GM23338 (cell line): ENCODE data around the gene AMPD2. TPM values are rescaled to one million over a fixed set of nuclear protein-coding genes. Genes with fewer than 3 reads are reported as not detected.

Experiments used
- ATAC-seq: fragments of 200-7000 bp; cut with Tn5 transposase; 3 replicates; pipeline ENCODE4 v1.9.1; 2020
- DNase-seq: peaks from one replicate; pipeline ENCODE4 v3.0.0-alpha.2; 2015; ENCODE audit warnings: low spot score
- H2AFZ ChIP-seq: fragments of 200-600 bp; sonication (generic); 2 replicates; pipeline ENCODE4 v1.8.0; 2016; ENCODE audit warnings: antibody characterized with exemption, mild to moderate bottlenecking, moderate library complexity
- H3F3A ChIP-seq: fragments of 200-600 bp; sonication (generic); replicated peaks from 2 replicates; pipeline ENCODE4 v1.8.0; 2017; ENCODE audit warnings: antibody characterized with exemption, mixed run types, low read depth
- H3K27ac ChIP-seq: fragments of 200-600 bp; sonication (generic); 2 replicates; pipeline ENCODE4 v1.6.1; 2016; ENCODE audit warnings: low read depth
- H3K27me3 ChIP-seq: fragments of 200-600 bp; sonication (generic); 2 replicates; pipeline ENCODE4 v1.8.0; 2016; ENCODE audit warnings: mild to moderate bottlenecking, mixed run types, moderate library complexity; ENCODE audit not compliant: insufficient read depth
- H3K36me3 ChIP-seq: fragments of 200-600 bp; sonication (generic); 2 replicates; pipeline ENCODE4 v1.8.0; 2016; ENCODE audit warnings: mild to moderate bottlenecking; ENCODE audit not compliant: insufficient read depth
- H3K4me1 ChIP-seq: fragments of 200-600 bp; sonication (generic); 2 replicates; pipeline ENCODE4 v1.8.0; 2016; ENCODE audit warnings: mild to moderate bottlenecking, moderate library complexity; ENCODE audit not compliant: insufficient read depth
- H3K4me2 ChIP-seq: fragments of 200-600 bp; sonication (generic); 2 replicates; pipeline ENCODE4 v1.7.1; 2017; ENCODE audit warnings: mixed run types
- H3K4me3 ChIP-seq: fragments of 200-600 bp; sonication (generic); 2 replicates; pipeline ENCODE4 v1.6.1; 2016; ENCODE audit warnings: mixed run types
- H3K79me2 ChIP-seq: fragments of 200-600 bp; sonication (generic); replicated peaks from 2 replicates; pipeline ENCODE4 v1.8.0; 2017; ENCODE audit warnings: mild to moderate bottlenecking; ENCODE audit not compliant: insufficient read depth
- H3K9me2 ChIP-seq: fragments of 200-600 bp; sonication (generic); 2 replicates; pipeline ENCODE4 v1.8.0; 2017; ENCODE audit not compliant: insufficient read depth
- H4K20me1 ChIP-seq: fragments of 200-600 bp; sonication (generic); replicated peaks from 2 replicates; pipeline ENCODE4 v1.8.0; 2017; ENCODE audit warnings: mild to moderate bottlenecking; ENCODE audit not compliant: insufficient read depth
- H3K27ac Mint-ChIP-seq: 2 replicates; pipeline ENCODE4 v1.8.0; 2020; ENCODE audit warnings: inconsistent platforms, mild to moderate bottlenecking, moderate library complexity, mixed read lengths
- H3K27me3 Mint-ChIP-seq: 3 replicates; pipeline ENCODE4 v1.8.0; 2022; ENCODE audit warnings: low read depth, mild to moderate bottlenecking, moderate library complexity, mixed read lengths, inconsistent platforms; ENCODE audit not compliant: insufficient read depth, poor library complexity
- H3K36me3 Mint-ChIP-seq: 3 replicates; pipeline ENCODE4 v1.8.0; 2021; ENCODE audit warnings: low read depth, mild to moderate bottlenecking, inconsistent platforms, moderate library complexity, mixed read lengths
- H3K4me1 Mint-ChIP-seq: 3 replicates; pipeline ENCODE4 v1.8.0; 2020; ENCODE audit warnings: mild to moderate bottlenecking, inconsistent platforms, mixed read lengths
- H3K4me3 Mint-ChIP-seq: 3 replicates; pipeline ENCODE4 v1.8.0; 2021; ENCODE audit warnings: moderate library complexity, mild to moderate bottlenecking, inconsistent platforms, mixed read lengths
- H3K9me3 Mint-ChIP-seq: 3 replicates; pipeline ENCODE4 v1.8.0; 2020; ENCODE audit warnings: moderate library complexity, mild to moderate bottlenecking, inconsistent platforms, mixed read lengths
- CREB1 ChIP-seq: fragments of 250-450 bp; sonication (Bioruptor Pico); IDR thresholded peaks from 2 replicates; pipeline ENCODE4 v1.5.0; 2020; ENCODE audit warnings: low read depth, mild to moderate bottlenecking, moderate library complexity
- EZH2 ChIP-seq: fragments of 200-600 bp; sonication (generic); IDR thresholded peaks from one replicate; pipeline ENCODE4 v1.8.0; 2017; ENCODE audit warnings: antibody characterized with exemption, mild to moderate bottlenecking, low read depth; ENCODE audit not compliant: unreplicated experiment
- EZH2phosphoT487 ChIP-seq: fragments of 200-600 bp; sonication (generic); IDR thresholded peaks from one replicate; pipeline ENCODE4 v1.8.1; 2018; ENCODE audit warnings: antibody characterized with exemption; ENCODE audit not compliant: unreplicated experiment
- JUNB ChIP-seq: IDR thresholded peaks from one replicate; pipeline ENCODE4 v1.6.1; 2016; ENCODE audit warnings: antibody characterized with exemption; ENCODE audit not compliant: unreplicated experiment
- NANOG ChIP-seq: IDR thresholded peaks from 2 replicates; pipeline ENCODE4 v1.6.1; 2016; ENCODE audit warnings: antibody characterized with exemption, borderline replicate concordance
- POLR2AphosphoS5 ChIP-seq: IDR thresholded peaks from 2 replicates; pipeline ENCODE4 v1.6.1; 2016; ENCODE audit warnings: antibody characterized with exemption, low read depth
- STAT1 ChIP-seq: IDR thresholded peaks from one replicate; pipeline ENCODE4 v1.6.1; 2016; ENCODE audit warnings: antibody characterized with exemption; ENCODE audit not compliant: unreplicated experiment
- ZNF114 ChIP-seq: fragments of 250-450 bp; sonication (Bioruptor Pico); IDR thresholded peaks from 2 replicates; pipeline ENCODE4 v1.5.0; 2020; ENCODE audit warnings: mild to moderate bottlenecking, moderate library complexity
- ZNF331 ChIP-seq: fragments of 250-450 bp; sonication (Bioruptor Pico); IDR thresholded peaks from 2 replicates; pipeline ENCODE4 v1.5.0; 2020; ENCODE audit warnings: low read depth, mild to moderate bottlenecking, moderate library complexity
- polyA plus RNA-seq: library from polyadenylated mRNA; unstranded; fragments of >200 nt; fragmentation: Nextera tagmentation; extraction: Ambion mirVana; gene quantifications from 2 replicates; pipeline ENCODE4 v1.2.1, GENCODE V29; 2016
- total RNA-seq: library from RNA; depleted of rRNA; stranded (reverse); fragments of >200 nt; shearing (Covaris generic); gene quantifications from 2 replicates; pipeline ENCODE4 v1.2.3, GENCODE V29; 2014
- TF ChIP-seq, protein P1 (sequence below): IDR thresholded peaks from 2 replicates; pipeline ENCODE4 v1.6.1; 2016; ENCODE audit warnings: antibody characterized with exemption
- TF ChIP-seq, protein P2 (sequence below): IDR thresholded peaks from one replicate; pipeline ENCODE4 v1.6.1; 2018; ENCODE audit warnings: antibody characterized with exemption; ENCODE audit not compliant: unreplicated experiment
- TF ChIP-seq, protein P3 (sequence below), 2 experiments: fragments of 200-600 bp in 1 of 2; sonication (generic) in 1 of 2; conservative IDR thresholded peaks; 2 replicates each; pipeline versions ENCODE4 v1.5.1 to v1.6.1; 2016 to 2017; ENCODE audit warnings: antibody characterized with exemption in 2 of 2, low read depth in 2 of 2, mild to moderate bottlenecking in 2 of 2, moderate library complexity in 1 of 2
- TF ChIP-seq, protein P4 (sequence below): fragments of 250-450 bp; sonication (Bioruptor Pico); IDR thresholded peaks from 2 replicates; pipeline ENCODE4 v1.5.0; 2020; ENCODE audit warnings: mild to moderate bottlenecking, moderate library complexity

AMPD2 gene
- total and polyA plus RNA-seq, 2 experiments from 2014 or later: 24.5 to 62.1 TPM

DNA sequence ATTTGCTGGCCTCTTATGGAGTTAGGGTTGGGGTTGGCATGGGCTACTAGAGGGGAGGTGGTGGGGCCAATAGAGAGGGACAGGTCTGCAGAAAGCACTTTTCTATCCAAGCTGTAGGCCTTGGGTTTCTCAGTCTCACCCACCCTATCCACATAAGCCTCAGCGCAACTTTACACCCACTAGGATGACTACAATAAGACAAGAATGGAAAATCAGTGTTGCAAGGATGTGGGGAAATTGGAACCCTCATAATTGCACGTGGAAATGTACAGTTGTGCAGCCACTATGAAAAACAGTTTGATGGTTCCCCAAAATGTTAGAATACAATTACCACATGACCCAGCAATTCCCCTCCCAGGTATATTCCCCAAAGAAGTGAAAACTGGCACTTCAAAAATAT lies 22.2 kb downstream of the AMPD2 start:
- Histone ChIP-seq H3K79me2 (no peaks in the 10 kb centered on the region), H3F3A (0 out of 2 replicates have a peak, but pooled peaks cover 8% of the 10 kb centered on the region), H3K4me3 (no peak overlapping the region), H3K36me3 (no peaks in the 10 kb centered on the region), H3K27me3 (no peaks in the 10 kb centered on the region), H2AFZ (no peak overlapping the region), H4K20me1 (no peaks in the 10 kb centered on the region; the same call in 1 of the 2 replicates), H3K4me2 (no peak overlapping the region), H3K9me2 (no peaks in the 10 kb centered on the region), H3K27ac (no peak overlapping the region), H3K4me1 (no peaks in the 10 kb centered on the region)
- Mint-ChIP-seq H3K9me3 (no peaks in the 10 kb centered on the region), H3K36me3 (no peaks in the 10 kb centered on the region), H3K27me3 (peaks cover 16% of the 10 kb centered on the region), H3K4me3 (no peak overlapping the region), H3K27ac (no peak overlapping the region), H3K4me1 (peaks cover 3% of the 10 kb centered on the region)
- DNase-seq (no peak), ATAC-seq (no peak)
- TF ChIP-seq EZH2phosphoT487: no peak
- TF ChIP-seq EZH2: no peak
- no peak for TF ChIP-seq ZNF114
- TF ChIP-seq, protein P1, sequence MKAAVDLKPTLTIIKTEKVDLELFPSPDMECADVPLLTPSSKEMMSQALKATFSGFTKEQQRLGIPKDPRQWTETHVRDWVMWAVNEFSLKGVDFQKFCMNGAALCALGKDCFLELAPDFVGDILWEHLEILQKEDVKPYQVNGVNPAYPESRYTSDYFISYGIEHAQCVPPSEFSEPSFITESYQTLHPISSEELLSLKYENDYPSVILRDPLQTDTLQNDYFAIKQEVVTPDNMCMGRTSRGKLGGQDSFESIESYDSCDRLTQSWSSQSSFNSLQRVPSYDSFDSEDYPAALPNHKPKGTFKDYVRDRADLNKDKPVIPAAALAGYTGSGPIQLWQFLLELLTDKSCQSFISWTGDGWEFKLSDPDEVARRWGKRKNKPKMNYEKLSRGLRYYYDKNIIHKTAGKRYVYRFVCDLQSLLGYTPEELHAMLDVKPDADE: no peak
- TF ChIP-seq, protein P2, sequence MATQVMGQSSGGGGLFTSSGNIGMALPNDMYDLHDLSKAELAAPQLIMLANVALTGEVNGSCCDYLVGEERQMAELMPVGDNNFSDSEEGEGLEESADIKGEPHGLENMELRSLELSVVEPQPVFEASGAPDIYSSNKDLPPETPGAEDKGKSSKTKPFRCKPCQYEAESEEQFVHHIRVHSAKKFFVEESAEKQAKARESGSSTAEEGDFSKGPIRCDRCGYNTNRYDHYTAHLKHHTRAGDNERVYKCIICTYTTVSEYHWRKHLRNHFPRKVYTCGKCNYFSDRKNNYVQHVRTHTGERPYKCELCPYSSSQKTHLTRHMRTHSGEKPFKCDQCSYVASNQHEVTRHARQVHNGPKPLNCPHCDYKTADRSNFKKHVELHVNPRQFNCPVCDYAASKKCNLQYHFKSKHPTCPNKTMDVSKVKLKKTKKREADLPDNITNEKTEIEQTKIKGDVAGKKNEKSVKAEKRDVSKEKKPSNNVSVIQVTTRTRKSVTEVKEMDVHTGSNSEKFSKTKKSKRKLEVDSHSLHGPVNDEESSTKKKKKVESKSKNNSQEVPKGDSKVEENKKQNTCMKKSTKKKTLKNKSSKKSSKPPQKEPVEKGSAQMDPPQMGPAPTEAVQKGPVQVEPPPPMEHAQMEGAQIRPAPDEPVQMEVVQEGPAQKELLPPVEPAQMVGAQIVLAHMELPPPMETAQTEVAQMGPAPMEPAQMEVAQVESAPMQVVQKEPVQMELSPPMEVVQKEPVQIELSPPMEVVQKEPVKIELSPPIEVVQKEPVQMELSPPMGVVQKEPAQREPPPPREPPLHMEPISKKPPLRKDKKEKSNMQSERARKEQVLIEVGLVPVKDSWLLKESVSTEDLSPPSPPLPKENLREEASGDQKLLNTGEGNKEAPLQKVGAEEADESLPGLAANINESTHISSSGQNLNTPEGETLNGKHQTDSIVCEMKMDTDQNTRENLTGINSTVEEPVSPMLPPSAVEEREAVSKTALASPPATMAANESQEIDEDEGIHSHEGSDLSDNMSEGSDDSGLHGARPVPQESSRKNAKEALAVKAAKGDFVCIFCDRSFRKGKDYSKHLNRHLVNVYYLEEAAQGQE: no peak
- TF ChIP-seq STAT1: no peak
- no peak for TF ChIP-seq NANOG
- TF ChIP-seq CREB1 (CRISPR knock-in tag): no peak
- TF ChIP-seq JUNB: no peak
- TF ChIP-seq POLR2AphosphoS5: no peak
- TF ChIP-seq ZNF331 (CRISPR knock-in tag): no peak
- TF ChIP-seq, protein P3, sequence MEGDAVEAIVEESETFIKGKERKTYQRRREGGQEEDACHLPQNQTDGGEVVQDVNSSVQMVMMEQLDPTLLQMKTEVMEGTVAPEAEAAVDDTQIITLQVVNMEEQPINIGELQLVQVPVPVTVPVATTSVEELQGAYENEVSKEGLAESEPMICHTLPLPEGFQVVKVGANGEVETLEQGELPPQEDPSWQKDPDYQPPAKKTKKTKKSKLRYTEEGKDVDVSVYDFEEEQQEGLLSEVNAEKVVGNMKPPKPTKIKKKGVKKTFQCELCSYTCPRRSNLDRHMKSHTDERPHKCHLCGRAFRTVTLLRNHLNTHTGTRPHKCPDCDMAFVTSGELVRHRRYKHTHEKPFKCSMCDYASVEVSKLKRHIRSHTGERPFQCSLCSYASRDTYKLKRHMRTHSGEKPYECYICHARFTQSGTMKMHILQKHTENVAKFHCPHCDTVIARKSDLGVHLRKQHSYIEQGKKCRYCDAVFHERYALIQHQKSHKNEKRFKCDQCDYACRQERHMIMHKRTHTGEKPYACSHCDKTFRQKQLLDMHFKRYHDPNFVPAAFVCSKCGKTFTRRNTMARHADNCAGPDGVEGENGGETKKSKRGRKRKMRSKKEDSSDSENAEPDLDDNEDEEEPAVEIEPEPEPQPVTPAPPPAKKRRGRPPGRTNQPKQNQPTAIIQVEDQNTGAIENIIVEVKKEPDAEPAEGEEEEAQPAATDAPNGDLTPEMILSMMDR (conservative IDR thresholded peaks at IDR 0.05; ENCODE audit: low read depth in 2 of 2): no peak
- TF ChIP-seq, protein P4, sequence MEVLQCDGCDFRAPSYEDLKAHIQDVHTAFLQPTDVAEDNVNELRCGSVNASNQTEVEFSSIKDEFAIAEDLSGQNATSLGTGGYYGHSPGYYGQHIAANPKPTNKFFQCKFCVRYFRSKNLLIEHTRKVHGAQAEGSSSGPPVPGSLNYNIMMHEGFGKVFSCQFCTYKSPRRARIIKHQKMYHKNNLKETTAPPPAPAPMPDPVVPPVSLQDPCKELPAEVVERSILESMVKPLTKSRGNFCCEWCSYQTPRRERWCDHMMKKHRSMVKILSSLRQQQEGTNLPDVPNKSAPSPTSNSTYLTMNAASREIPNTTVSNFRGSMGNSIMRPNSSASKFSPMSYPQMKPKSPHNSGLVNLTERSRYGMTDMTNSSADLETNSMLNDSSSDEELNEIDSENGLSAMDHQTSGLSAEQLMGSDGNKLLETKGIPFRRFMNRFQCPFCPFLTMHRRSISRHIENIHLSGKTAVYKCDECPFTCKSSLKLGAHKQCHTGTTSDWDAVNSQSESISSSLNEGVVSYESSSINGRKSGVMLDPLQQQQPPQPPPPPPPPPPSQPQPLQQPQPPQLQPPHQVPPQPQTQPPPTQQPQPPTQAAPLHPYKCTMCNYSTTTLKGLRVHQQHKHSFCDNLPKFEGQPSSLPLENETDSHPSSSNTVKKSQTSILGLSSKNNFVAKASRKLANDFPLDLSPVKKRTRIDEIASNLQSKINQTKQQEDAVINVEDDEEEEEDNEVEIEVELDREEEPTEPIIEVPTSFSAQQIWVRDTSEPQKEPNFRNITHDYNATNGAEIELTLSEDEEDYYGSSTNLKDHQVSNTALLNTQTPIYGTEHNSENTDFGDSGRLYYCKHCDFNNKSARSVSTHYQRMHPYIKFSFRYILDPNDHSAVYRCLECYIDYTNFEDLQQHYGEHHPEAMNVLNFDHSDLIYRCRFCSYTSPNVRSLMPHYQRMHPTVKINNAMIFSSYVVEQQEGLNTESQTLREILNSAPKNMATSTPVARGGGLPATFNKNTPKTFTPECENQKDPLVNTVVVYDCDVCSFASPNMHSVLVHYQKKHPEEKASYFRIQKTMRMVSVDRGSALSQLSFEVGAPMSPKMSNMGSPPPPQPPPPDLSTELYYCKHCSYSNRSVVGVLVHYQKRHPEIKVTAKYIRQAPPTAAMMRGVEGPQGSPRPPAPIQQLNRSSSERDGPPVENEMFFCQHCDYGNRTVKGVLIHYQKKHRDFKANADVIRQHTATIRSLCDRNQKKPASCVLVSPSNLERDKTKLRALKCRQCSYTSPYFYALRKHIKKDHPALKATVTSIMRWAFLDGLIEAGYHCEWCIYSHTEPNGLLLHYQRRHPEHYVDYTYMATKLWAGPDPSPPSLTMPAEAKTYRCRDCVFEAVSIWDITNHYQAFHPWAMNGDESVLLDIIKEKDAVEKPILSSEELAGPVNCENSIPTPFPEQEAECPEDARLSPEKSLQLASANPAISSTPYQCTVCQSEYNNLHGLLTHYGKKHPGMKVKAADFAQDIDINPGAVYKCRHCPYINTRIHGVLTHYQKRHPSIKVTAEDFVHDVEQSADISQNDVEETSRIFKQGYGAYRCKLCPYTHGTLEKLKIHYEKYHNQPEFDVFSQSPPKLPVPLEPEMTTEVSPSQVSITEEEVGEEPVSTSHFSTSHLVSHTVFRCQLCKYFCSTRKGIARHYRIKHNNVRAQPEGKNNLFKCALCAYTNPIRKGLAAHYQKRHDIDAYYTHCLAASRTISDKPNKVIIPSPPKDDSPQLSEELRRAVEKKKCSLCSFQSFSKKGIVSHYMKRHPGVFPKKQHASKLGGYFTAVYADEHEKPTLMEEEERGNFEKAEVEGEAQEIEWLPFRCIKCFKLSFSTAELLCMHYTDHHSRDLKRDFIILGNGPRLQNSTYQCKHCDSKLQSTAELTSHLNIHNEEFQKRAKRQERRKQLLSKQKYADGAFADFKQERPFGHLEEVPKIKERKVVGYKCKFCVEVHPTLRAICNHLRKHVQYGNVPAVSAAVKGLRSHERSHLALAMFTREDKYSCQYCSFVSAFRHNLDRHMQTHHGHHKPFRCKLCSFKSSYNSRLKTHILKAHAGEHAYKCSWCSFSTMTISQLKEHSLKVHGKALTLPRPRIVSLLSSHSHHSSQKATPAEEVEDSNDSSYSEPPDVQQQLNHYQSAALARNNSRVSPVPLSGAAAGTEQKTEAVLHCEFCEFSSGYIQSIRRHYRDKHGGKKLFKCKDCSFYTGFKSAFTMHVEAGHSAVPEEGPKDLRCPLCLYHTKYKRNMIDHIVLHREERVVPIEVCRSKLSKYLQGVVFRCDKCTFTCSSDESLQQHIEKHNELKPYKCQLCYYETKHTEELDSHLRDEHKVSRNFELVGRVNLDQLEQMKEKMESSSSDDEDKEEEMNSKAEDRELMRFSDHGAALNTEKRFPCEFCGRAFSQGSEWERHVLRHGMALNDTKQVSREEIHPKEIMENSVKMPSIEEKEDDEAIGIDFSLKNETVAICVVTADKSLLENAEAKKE: no peak
